Measurements from ENCODE around the gene ARHGEF6.

GRCh38 chrX:136789856-136790255 is 9.1 kb upstream of the ARHGEF6 start:
- TF ChIP-seq CTCF (IDR thresholded peaks at IDR 0.05) (no peak), POLR2A (IDR thresholded peaks at IDR 0.05) (no peak)

Measured in breast epithelium (tissue), 3 donors.